Measurements from ENCODE around the gene NINJ2. TPM values are rescaled to one million over a fixed set of nuclear protein-coding genes. Genes with fewer than 3 reads are reported as not detected.

NINJ2 gene
- polyA plus RNA-seq, 1 donor from 2014 or later = not detected

DNA sequence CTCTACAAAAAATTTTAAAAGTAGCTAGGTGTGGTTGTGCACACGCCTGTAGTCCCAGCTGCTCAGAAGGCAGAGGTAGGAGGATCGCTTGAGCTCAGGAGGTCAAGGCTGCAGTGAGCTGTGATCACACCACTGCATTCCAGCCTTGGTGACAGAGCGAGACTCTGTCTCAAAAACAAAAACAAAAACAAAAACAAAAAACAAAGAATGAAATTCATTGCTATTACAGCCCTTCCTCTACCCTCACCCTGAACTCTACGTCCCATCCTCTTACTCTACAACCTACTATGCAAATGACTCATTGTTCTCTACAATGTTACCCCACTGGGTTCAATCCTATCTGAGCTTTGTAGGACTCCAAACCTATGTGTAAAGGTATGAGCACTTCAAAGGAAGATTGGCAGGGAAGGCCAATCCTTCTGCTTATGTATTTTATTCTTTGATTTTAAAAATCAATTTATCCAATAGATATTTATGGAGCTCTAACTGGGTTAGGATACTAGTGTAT, 39.3 kb downstream of the NINJ2 start:
- Histone ChIP-seq H3F3A (ENCODE audit: insufficient read depth, low read length, poor library complexity, severe bottlenecking) (no peaks in the 10 kb centered on the region), H3K27ac (ENCODE audit: low read length) (no peak overlapping the region), H3K9me3 (ENCODE audit: low read length) (no peaks in the 10 kb centered on the region), H3K27me3 (ENCODE audit: insufficient read depth, low read depth, low read length) (no peaks in the 10 kb centered on the region), H3K79me2 (replicated peaks; ENCODE audit: insufficient read depth, low read length) (no peaks in the 10 kb centered on the region), H3K36me3 (ENCODE audit: insufficient read depth, low read length) (no peaks in the 10 kb centered on the region), H3K9ac (ENCODE audit: low read length) (no peak overlapping the region), H4K20me1 (ENCODE audit: insufficient read depth) (no peaks in the 10 kb centered on the region), H3K4me2 (ENCODE audit: low read length) (no peak overlapping the region), H3K4me3 (ENCODE audit: low read length) (no peak overlapping the region), H3K9me2 (ENCODE audit: insufficient read depth, low read length) (no peaks in the 10 kb centered on the region), H2AFZ (ENCODE audit: low read depth, low read length) (no peak overlapping the region)
- TF ChIP-seq, protein P1, sequence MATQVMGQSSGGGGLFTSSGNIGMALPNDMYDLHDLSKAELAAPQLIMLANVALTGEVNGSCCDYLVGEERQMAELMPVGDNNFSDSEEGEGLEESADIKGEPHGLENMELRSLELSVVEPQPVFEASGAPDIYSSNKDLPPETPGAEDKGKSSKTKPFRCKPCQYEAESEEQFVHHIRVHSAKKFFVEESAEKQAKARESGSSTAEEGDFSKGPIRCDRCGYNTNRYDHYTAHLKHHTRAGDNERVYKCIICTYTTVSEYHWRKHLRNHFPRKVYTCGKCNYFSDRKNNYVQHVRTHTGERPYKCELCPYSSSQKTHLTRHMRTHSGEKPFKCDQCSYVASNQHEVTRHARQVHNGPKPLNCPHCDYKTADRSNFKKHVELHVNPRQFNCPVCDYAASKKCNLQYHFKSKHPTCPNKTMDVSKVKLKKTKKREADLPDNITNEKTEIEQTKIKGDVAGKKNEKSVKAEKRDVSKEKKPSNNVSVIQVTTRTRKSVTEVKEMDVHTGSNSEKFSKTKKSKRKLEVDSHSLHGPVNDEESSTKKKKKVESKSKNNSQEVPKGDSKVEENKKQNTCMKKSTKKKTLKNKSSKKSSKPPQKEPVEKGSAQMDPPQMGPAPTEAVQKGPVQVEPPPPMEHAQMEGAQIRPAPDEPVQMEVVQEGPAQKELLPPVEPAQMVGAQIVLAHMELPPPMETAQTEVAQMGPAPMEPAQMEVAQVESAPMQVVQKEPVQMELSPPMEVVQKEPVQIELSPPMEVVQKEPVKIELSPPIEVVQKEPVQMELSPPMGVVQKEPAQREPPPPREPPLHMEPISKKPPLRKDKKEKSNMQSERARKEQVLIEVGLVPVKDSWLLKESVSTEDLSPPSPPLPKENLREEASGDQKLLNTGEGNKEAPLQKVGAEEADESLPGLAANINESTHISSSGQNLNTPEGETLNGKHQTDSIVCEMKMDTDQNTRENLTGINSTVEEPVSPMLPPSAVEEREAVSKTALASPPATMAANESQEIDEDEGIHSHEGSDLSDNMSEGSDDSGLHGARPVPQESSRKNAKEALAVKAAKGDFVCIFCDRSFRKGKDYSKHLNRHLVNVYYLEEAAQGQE (IDR thresholded peaks at IDR 0.05; ENCODE audit: borderline replicate concordance) = no peak
- TF ChIP-seq MXI1 (conservative IDR thresholded peaks at IDR 0.05; ENCODE audit: poor library complexity, severe bottlenecking) (no peak), RAD21 (conservative IDR thresholded peaks at IDR 0.05) (no peak), SMC3 (conservative IDR thresholded peaks at IDR 0.05; ENCODE audit: poor library complexity) (no peak), EP300 (conservative IDR thresholded peaks at IDR 0.05; ENCODE audit: poor library complexity, severe bottlenecking) (no peak), EZH2 (IDR thresholded peaks at IDR 0.05; ENCODE audit: borderline replicate concordance, insufficient read depth, low read length, poor library complexity, severe bottlenecking) (no peak), POLR2AphosphoS5 (IDR thresholded peaks at IDR 0.05) (no peak), TAF1 (IDR thresholded peaks at IDR 0.05; ENCODE audit: low read depth) (no peak)
- TF ChIP-seq, protein P2, sequence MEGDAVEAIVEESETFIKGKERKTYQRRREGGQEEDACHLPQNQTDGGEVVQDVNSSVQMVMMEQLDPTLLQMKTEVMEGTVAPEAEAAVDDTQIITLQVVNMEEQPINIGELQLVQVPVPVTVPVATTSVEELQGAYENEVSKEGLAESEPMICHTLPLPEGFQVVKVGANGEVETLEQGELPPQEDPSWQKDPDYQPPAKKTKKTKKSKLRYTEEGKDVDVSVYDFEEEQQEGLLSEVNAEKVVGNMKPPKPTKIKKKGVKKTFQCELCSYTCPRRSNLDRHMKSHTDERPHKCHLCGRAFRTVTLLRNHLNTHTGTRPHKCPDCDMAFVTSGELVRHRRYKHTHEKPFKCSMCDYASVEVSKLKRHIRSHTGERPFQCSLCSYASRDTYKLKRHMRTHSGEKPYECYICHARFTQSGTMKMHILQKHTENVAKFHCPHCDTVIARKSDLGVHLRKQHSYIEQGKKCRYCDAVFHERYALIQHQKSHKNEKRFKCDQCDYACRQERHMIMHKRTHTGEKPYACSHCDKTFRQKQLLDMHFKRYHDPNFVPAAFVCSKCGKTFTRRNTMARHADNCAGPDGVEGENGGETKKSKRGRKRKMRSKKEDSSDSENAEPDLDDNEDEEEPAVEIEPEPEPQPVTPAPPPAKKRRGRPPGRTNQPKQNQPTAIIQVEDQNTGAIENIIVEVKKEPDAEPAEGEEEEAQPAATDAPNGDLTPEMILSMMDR (IDR thresholded peaks at IDR 0.05; ENCODE audit: poor library complexity, severe bottlenecking) = no peak

DNA sequence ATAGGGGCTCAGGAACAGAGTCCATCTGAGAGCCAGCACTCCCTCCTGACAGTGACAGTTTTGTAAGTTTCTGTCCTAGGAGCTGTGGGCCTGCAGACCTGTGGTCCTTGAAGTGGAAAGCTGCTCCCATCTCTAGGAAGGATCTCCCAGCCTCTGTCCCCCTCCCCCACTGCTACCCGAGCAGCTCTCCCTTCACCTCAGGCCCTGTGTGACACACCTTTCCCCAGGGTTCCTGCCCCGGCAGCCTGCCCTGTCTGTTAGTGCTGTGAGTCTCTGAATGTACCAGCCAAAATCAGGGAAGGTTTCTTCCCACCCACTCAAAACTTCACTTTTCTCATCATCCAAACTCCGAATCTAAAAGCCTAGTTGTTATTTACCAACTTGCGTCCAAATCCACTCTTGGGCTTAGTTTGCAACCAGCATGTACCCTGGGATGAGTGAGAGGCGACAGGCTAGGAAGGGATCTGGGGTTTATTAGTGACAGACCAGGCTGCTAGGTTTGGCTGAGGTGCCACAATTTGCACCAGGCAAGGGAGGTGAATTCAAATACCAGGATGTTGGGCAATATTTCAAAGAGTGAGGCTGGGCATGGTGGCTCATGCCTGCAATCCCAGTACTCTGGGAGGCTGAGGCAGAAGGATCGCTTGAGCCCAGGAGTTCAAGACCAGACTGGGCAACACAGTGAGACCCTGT, 39.9 kb downstream of the NINJ2 start:
- no peaks in the 10 kb centered on the region for H3K36me3 ChIP-seq (ENCODE audit: insufficient read depth, low read length)
- H3K79me2 ChIP-seq (replicated peaks; ENCODE audit: insufficient read depth, low read length) = no peaks in the 10 kb centered on the region
- no peak overlapping the region for H3K9ac ChIP-seq (ENCODE audit: low read length)
- no peak overlapping the region for H2AFZ ChIP-seq (ENCODE audit: low read depth, low read length)
- no peaks in the 10 kb centered on the region for H3K9me2 ChIP-seq (ENCODE audit: insufficient read depth, low read length)
- H3K4me2 ChIP-seq (ENCODE audit: low read length) = no peak overlapping the region
- no peak overlapping the region for H3K27ac ChIP-seq (ENCODE audit: low read length)
- no peaks in the 10 kb centered on the region for H3K27me3 ChIP-seq (ENCODE audit: insufficient read depth, low read depth, low read length)
- TF ChIP-seq SMC3 (conservative IDR thresholded peaks at IDR 0.05; ENCODE audit: poor library complexity) (no peak), RAD21 (conservative IDR thresholded peaks at IDR 0.05) (no peak), EP300 (conservative IDR thresholded peaks at IDR 0.05; ENCODE audit: poor library complexity, severe bottlenecking) (no peak), TAF1 (IDR thresholded peaks at IDR 0.05; ENCODE audit: low read depth) (no peak), POLR2AphosphoS5 (IDR thresholded peaks at IDR 0.05) (no peak), MXI1 (conservative IDR thresholded peaks at IDR 0.05; ENCODE audit: poor library complexity, severe bottlenecking) (no peak), EZH2 (IDR thresholded peaks at IDR 0.05; ENCODE audit: borderline replicate concordance, insufficient read depth, low read length, poor library complexity, severe bottlenecking) (no peak)
- TF ChIP-seq, protein P2 (IDR thresholded peaks at IDR 0.05; ENCODE audit: poor library complexity, severe bottlenecking) = no peak
- TF ChIP-seq, protein P1 (IDR thresholded peaks at IDR 0.05; ENCODE audit: borderline replicate concordance) = no peak
- no peak overlapping the region for H3K4me3 ChIP-seq (ENCODE audit: low read length)
- no peaks in the 10 kb centered on the region for H3K9me3 ChIP-seq (ENCODE audit: low read length)
- no peaks in the 10 kb centered on the region for H3F3A ChIP-seq (ENCODE audit: insufficient read depth, low read length, poor library complexity, severe bottlenecking)
- H4K20me1 ChIP-seq (ENCODE audit: insufficient read depth) = no peaks in the 10 kb centered on the region
